Naive thymus-derived CD8-positive, alpha-beta T cell (primary cell): ENCODE results near the gene GPD1L. TPM values are rescaled to one million over a fixed set of nuclear protein-coding genes. Genes with fewer than 3 reads are reported as not detected.

Experiments used
- ATAC-seq, 2 donors: fragments of 150-1000 bp; cut with Tn5 transposase in 1 of 2; sonication (Bioruptor Pico), chemical (Tn5 transposase) in 1 of 2; 1 replicate in 1 of 2; 2 replicates in 1 of 2; pipeline ENCODE4 v1.10.0; 2021; ENCODE audit warnings: mild to moderate bottlenecking in 2 of 2, moderate library complexity in 2 of 2
- POLR2A ChIA-PET: fragments of 350-600 bp; sonication (Branson Sonifier 250); formaldehyde crosslinking; loops from one replicate; lab custom pipeline; 2021; ENCODE audit warnings: antibody characterized with exemption; lab: Charles Lee
- DNase-seq, 10 donors: peaks; one replicate each; pipeline versions ENCODE4 v3.0.0 to v3.0.0-alpha.2; 2020 to 2022
- H3K27ac Mint-ChIP-seq, 10 donors: one replicate each; pipeline ENCODE4 v1.8.0; 2020 to 2022; ENCODE audit warnings: mild to moderate bottlenecking in 10 of 10, mixed read lengths in 10 of 10, moderate library complexity in 4 of 10, inconsistent platforms in 1 of 10
- H3K27me3 Mint-ChIP-seq, 5 donors: one replicate each; pipeline ENCODE4 v1.8.0; 2021 to 2022; ENCODE audit warnings: mixed read lengths in 5 of 5
- H3K36me3 Mint-ChIP-seq, 3 donors: one replicate each; pipeline ENCODE4 v1.8.0; 2020 to 2022; ENCODE audit warnings: mixed read lengths in 3 of 3, mild to moderate bottlenecking in 2 of 3, inconsistent platforms in 1 of 3
- H3K4me1 Mint-ChIP-seq, 4 donors: one replicate each; pipeline ENCODE4 v1.8.0; 2021 to 2022; ENCODE audit warnings: mixed read lengths in 4 of 4
- H3K4me3 Mint-ChIP-seq, 10 donors: one replicate each; pipeline ENCODE4 v1.8.0; 2020 to 2022; ENCODE audit warnings: mild to moderate bottlenecking in 10 of 10, mixed read lengths in 10 of 10, moderate library complexity in 6 of 10, inconsistent platforms in 1 of 10
- H3K9me3 Mint-ChIP-seq, 9 donors: one replicate each; pipeline ENCODE4 v1.8.0; 2020 to 2022; ENCODE audit warnings: mixed read lengths in 9 of 9, mild to moderate bottlenecking in 3 of 9, inconsistent platforms in 1 of 9, moderate library complexity in 1 of 9
- polyA plus RNA-seq, 3 donors: library from polyadenylated mRNA; unstranded; fragments of 300-500 nt; fragmentation: Illumina TruSeq; gene quantifications; one replicate each; pipeline ENCODE4 v1.2.3, GENCODE V29; 2021
- total RNA-seq, 8 experiments: library from RNA in 2 of 8; stranded (reverse) in 2 of 8; gene quantifications; one replicate each; pipeline ENCODE4 v1.2.3 and lab custom pipeline; 2021 to 2026

GPD1L gene
- total and polyA plus RNA-seq, 5 experiments from 2014 or later, result 8.0 to 20.5 (median 10.4) TPM

- no peaks in the 10 kb centered on the region for H3K27me3 Mint-ChIP-seq
- H3K4me1 Mint-ChIP-seq, result peaks cover 2 to 18% (median 5%) of the 10 kb centered on the region in 4 donors
- H3K9me3 Mint-ChIP-seq, result no peaks in the 10 kb centered on the region
- no peak overlapping the region for H3K4me3 Mint-ChIP-seq
- H3K36me3 Mint-ChIP-seq, result peaks cover 12 to 74% (median 39%) of the 10 kb centered on the region in 3 donors
- POLR2A ChIA-PET, result no interaction called here
- ATAC-seq, result no peak
- no peak overlapping the region for H3K27ac Mint-ChIP-seq
- no peak for DNase-seq
Measured at GRCh38 chr3:32146746-32147211, 40.4 kb downstream of the GPD1L start.

DNA sequence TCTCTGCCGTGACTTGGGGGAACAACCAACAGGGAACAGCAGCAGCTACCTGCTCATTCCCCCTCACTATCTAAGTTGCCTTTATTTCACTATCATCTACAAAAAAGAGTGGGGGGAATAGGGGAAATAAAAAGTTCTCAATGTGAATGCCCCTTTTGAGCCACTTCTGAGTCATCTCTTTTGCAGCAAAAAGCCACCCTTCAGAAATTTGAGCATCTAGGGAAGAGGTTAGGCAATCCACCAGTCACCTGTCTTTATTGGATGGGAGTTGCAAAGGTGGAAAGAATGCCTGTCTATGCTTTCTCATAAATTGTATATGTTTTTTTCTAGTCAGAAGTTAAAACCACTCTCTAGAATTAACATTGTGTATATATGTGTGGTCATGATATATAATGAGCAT is 41.1 kb downstream of the GPD1L start:
- Mint-ChIP-seq H3K4me3 (no peak overlapping the region), H3K36me3 (peaks cover 12 to 77% (median 42%) of the 10 kb centered on the region in 3 donors), H3K4me1 (peaks cover 2 to 18% (median 5%) of the 10 kb centered on the region in 4 donors), H3K27ac (no peak overlapping the region), H3K9me3 (no peaks in the 10 kb centered on the region), H3K27me3 (no peaks in the 10 kb centered on the region)
- DNase-seq (no peak), ATAC-seq (no peak)
- POLR2A ChIA-PET, result no interaction called here

DNA sequence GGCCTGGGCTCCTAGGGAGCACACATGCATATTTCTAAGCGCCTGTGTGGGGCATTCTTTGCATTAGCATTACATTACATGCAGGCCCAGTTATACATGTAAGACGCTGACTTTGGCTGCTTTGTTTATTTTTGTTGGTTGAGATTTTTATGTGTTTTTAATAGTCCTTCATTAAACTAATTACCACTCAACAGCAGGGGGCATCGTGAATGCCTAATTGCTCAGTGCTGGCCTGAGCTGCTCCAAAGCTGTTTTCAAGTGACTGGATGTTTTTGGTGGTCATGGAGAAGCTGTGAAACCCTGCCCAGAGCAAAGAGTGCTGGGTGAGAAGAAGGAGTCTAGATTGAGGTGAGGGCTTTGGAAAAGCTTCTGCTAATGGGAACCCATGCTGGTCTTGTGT is 41.5 kb downstream of the GPD1L start:
- peaks cover 12 to 81% (median 45%) of the 10 kb centered on the region in 3 donors for H3K36me3 Mint-ChIP-seq
- H3K9me3 Mint-ChIP-seq, result no peaks in the 10 kb centered on the region
- H3K27ac Mint-ChIP-seq, result no peak overlapping the region
- POLR2A ChIA-PET, result no interaction called here
- no peak for ATAC-seq
- no peak overlapping the region for H3K4me3 Mint-ChIP-seq
- no peaks in the 10 kb centered on the region for H3K27me3 Mint-ChIP-seq
- no peak for DNase-seq
- peaks cover 2 to 18% (median 5%) of the 10 kb centered on the region in 4 donors for H3K4me1 Mint-ChIP-seq

DNA sequence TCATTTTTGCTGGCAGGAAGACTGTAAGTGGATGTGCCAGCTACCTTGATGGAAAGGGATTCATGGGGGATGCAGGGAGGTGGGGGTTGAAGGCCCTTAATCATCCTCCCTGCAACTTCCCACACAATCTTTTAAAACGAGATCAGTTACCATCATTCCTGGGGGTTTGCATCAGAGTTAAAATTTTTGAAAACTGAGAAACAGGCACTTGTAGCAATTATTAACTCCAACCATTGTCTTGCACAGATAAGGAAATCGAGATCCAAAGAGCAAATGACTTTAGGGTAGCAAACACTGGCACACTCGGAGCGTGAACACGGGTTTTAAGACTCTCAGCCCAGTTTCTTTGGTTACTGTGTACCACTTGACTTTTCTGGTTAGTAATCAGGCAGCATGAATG is 41.9 kb downstream of the GPD1L start:
- no peak for DNase-seq
- no peak for ATAC-seq
- Mint-ChIP-seq H3K27ac (no peak overlapping the region), H3K27me3 (no peaks in the 10 kb centered on the region), H3K9me3 (no peaks in the 10 kb centered on the region), H3K4me3 (no peak overlapping the region), H3K36me3 (peaks cover 12 to 83% (median 45%) of the 10 kb centered on the region in 3 donors), H3K4me1 (peaks cover 2 to 18% (median 5%) of the 10 kb centered on the region in 4 donors)
- POLR2A ChIA-PET, result no interaction called here

- Mint-ChIP-seq H3K27me3 (no peaks in the 10 kb centered on the region), H3K9me3 (no peaks in the 10 kb centered on the region), H3K4me3 (no peak overlapping the region), H3K36me3 (peaks cover 5 to 83% (median 40%) of the 10 kb centered on the region in 3 donors), H3K27ac (peak overlapping the region in 1 of 10 donors; percentile 60), H3K4me1 (peaks cover 0 to 4% (median 0%) of the 10 kb centered on the region in 4 donors)
- no peak for ATAC-seq
- POLR2A ChIA-PET, result no interaction called here
- DNase-seq, result no peak
Measured at GRCh38 chr3:32153414-32154204, 47.2 kb downstream of the GPD1L start.

- Mint-ChIP-seq H3K27me3 (no peaks in the 10 kb centered on the region), H3K36me3 (peaks cover 5 to 83% (median 39%) of the 10 kb centered on the region in 3 donors), H3K4me1 (peaks cover 0 to 4% (median 0%) of the 10 kb centered on the region in 4 donors), H3K9me3 (no peaks in the 10 kb centered on the region), H3K4me3 (no peak overlapping the region), H3K27ac (no peak overlapping the region)
- POLR2A ChIA-PET, result no interaction called here
- DNase-seq (no peak), ATAC-seq (no peak)
Measured at GRCh38 chr3:32154205-32154579, 47.8 kb downstream of the GPD1L start.

DNA sequence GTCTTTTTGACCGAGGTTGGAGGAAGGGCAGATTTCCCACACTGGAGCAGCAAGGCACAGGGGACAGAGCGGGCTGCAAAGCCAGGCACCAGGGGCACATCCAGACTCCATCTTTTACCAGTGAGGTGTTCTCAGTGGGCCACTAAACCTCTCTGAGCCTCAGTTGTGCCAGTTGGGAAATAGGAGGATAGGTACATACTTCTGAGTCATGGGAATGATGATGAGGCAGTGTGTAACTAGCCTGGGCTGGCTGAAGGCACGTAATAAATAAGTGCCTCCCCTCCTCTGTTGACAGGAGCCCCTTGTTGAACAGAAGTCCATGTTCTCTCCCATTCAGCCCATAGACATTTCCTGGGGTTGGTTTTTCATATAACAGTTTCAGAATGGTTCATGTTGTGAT is 48.7 kb downstream of the GPD1L start:
- no peak for DNase-seq
- Mint-ChIP-seq H3K4me1 (peaks cover 0 to 4% (median 0%) of the 10 kb centered on the region in 4 donors), H3K4me3 (no peak overlapping the region), H3K27me3 (no peaks in the 10 kb centered on the region), H3K9me3 (no peaks in the 10 kb centered on the region), H3K27ac (no peak overlapping the region), H3K36me3 (peaks cover 5 to 81% (median 39%) of the 10 kb centered on the region in 3 donors)
- no peak for ATAC-seq
- POLR2A ChIA-PET, result no interaction called here

GRCh38 chr3:32157600-32158264 is 51.3 kb downstream of the GPD1L start:
- POLR2A ChIA-PET, result no interaction called here
- ATAC-seq (no peak), DNase-seq (no peak)
- Mint-ChIP-seq H3K4me1 (peaks cover 0 to 4% (median 0%) of the 10 kb centered on the region in 4 donors), H3K4me3 (no peak overlapping the region), H3K27ac (peak overlapping the region in 1 of 10 donors; percentile 75), H3K9me3 (no peaks in the 10 kb centered on the region), H3K27me3 (no peaks in the 10 kb centered on the region), H3K36me3 (peaks cover 0 to 73% (median 29%) of the 10 kb centered on the region in 3 donors)

DNA sequence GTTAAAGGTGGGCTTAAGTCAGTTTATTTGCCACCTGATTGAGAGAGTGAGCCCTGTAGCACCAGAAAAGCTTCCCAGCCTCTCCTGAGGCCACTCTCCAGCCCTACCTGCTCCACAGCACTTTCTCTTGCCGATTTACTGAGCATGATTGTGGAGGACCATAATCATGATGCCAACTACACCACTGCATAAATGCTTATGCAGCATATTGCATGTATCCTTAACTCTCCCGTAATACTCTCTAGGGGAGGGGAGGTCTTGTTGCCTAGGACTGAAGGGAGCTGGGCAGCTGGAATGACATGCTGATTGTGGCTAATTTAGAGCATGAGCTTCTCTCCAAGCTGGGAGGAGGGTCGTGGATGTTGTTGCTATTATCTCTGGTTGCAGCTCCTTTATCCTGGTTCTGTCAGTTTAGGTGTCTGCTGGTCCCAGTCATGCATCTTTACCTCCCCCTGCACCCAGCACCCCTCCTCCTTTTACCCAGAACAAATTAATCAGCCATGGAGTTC is 54.3 kb downstream of the GPD1L start:
- Mint-ChIP-seq H3K27ac (no peak overlapping the region), H3K4me1 (peaks cover 0 to 4% (median 0%) of the 10 kb centered on the region in 4 donors), H3K4me3 (no peak overlapping the region), H3K27me3 (no peaks in the 10 kb centered on the region), H3K9me3 (no peaks in the 10 kb centered on the region), H3K36me3 (peaks cover 0 to 79% (median 43%) of the 10 kb centered on the region in 3 donors)
- no peak for ATAC-seq
- no peak for DNase-seq
- POLR2A ChIA-PET, result no interaction called here

DNA sequence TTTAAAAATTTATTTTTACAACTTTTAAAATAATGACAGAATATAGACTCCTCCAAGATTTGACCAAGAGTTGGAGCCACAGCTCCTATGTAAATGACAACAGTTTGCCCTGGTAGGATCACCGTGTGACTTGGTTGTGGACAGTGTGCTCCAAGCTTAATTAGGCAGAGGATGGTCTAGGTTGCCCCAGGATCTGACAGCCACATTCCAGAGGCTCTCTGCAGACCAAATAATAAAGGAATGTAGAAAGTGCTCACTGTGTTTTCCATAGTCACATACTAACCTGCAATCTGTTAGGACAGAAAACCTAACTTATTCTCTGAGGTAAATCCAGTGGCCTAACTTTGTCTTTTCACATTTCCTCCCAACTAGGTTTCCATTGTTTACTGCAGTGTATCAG is 59.0 kb downstream of the GPD1L start:
- ATAC-seq (no peak), DNase-seq (no peak)
- no peak overlapping the region for H3K4me3 Mint-ChIP-seq
- peaks cover 11 to 82% (median 59%) of the 10 kb centered on the region in 3 donors for H3K36me3 Mint-ChIP-seq
- POLR2A ChIA-PET, result no interaction called here
- H3K4me1 Mint-ChIP-seq, result no peaks in the 10 kb centered on the region
- no peaks in the 10 kb centered on the region for H3K27me3 Mint-ChIP-seq
- peaks cover 0 to 15% (median 0%) of the 10 kb centered on the region in 9 donors for H3K9me3 Mint-ChIP-seq
- H3K27ac Mint-ChIP-seq, result no peak overlapping the region

DNA sequence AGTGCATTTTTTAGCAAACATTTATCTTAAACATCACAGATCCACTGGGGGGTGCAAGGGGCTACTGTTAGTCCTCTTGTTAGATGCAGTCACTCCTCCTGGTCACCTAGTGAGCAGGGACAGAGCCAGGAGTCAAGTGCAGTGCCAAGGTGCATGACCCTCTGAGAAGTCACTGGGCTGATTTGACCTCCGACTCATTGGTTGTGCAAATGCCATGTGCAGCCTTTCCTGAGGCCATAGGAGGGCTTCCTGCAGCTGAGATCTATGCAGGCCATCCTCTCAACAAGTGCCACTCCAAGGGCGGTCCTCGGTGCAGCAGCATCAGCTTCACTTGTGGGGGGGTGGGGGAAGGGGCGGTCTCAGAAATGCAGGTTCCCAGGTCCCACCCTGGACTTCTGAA is 60.2 kb downstream of the GPD1L start:
- POLR2A ChIA-PET, result interaction anchor here (0.6 kb wide), 1 partner anchor 1495 kb away, joined by 3 read pairs; no protein-coding TSS in a partner anchor
- no peak for DNase-seq
- Mint-ChIP-seq H3K4me1 (no peaks in the 10 kb centered on the region), H3K36me3 (peaks cover 16 to 77% (median 64%) of the 10 kb centered on the region in 3 donors), H3K4me3 (no peak overlapping the region), H3K27ac (no peak overlapping the region), H3K27me3 (no peaks in the 10 kb centered on the region), H3K9me3 (peaks cover 0 to 26% (median 4%) of the 10 kb centered on the region in 9 donors)
- no peak for ATAC-seq

DNA sequence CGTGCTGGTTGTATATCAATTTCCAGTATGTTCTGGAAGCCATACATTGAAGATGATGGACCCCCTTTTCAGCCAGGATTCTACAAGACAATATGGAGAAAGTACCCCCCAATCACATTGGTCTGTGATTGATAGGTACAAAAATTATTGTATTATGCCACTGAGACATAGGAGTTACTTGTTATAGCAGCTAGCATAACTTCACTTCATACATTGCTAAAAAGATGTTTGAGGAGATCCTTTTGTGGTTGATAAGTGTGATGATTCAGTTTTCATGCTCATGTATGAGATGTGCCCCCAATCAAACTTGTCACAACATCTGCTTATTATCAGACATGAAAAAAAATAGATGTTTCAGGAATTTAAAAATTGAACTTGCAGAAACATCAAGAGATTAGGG is 66.0 kb downstream of the GPD1L start:
- DNase-seq, result no peak
- H3K27me3 Mint-ChIP-seq, result no peaks in the 10 kb centered on the region
- peaks cover 0 to 38% (median 10%) of the 10 kb centered on the region in 9 donors for H3K9me3 Mint-ChIP-seq
- no peak for ATAC-seq
- no peak overlapping the region for H3K4me3 Mint-ChIP-seq
- peaks cover 24 to 35% (median 34%) of the 10 kb centered on the region in 3 donors for H3K36me3 Mint-ChIP-seq
- POLR2A ChIA-PET, result no interaction called here
- H3K27ac Mint-ChIP-seq, result no peak overlapping the region
- H3K4me1 Mint-ChIP-seq, result peaks cover 3 to 9% (median 5%) of the 10 kb centered on the region in 4 donors
